HCT116 (cell line): ENCODE results near the gene FCAMR. TPM values are rescaled to one million over a fixed set of nuclear protein-coding genes. Genes with fewer than 3 reads are reported as not detected.

Experiments used
- ATAC-seq: fragments of 200-7000 bp; cut with Tn5 transposase; 2 replicates; pipeline ENCODE4 v1.9.1; 2020; ENCODE audit warnings: mild to moderate bottlenecking, moderate library complexity
- BruUV-seq: library from RNA; stranded (reverse); fragments of 400-500 nt; replicated peaks from 2 replicates; lab custom pipeline; 2021; lab: Mats Ljungman, UMichigan
- CTCF ChIA-PET: fragments of 300-600 bp; sonication (Branson Sonifier 250); formaldehyde crosslinking; loops from one replicate; lab custom pipeline; 2021; ENCODE audit warnings: antibody characterized with exemption; lab: Charles Lee
- POLR2A ChIA-PET: fragments of 300-600, 350-600 bp; sonication (Branson Sonifier 250); formaldehyde crosslinking; loops from one replicate; lab custom pipeline; 2021; ENCODE audit warnings: antibody characterized with exemption; lab: Charles Lee
- RAD21 ChIA-PET, 2 experiments: fragments of 300-600 bp; sonication (Branson Sonifier 250); formaldehyde crosslinking; loops; one replicate each; lab custom pipeline; 2023; ENCODE audit warnings: low total read pairs in 2 of 2; ENCODE audit not compliant: uncharacterized antibody in 2 of 2, unreplicated experiment in 2 of 2, low non-redundant PET in 1 of 2; lab: Charles Lee
- DNase-seq: peaks from one replicate; pipeline ENCODE4 v3.0.0-alpha.2; 2010; ENCODE audit warnings: low read depth, low spot score
- H2AFZ ChIP-seq: fragments of 200-600 bp; shearing (Covaris generic), sonication (generic); 2 replicates; pipeline ENCODE4 v1.6.1; 2017; ENCODE audit warnings: low read depth, mixed run types, mixed read lengths, antibody characterized with exemption, low read length; ENCODE audit not compliant: poor library complexity, severe bottlenecking
- H3K27ac ChIP-seq: 2 replicates; pipeline ENCODE4 v1.5.1; 2012; ENCODE audit warnings: low read depth, low read length
- H3K27me3 ChIP-seq: fragments of 200-600 bp; sonication (generic); 2 replicates; pipeline ENCODE4 v1.6.1; 2016; ENCODE audit warnings: mixed run types, low read length, mixed read lengths; ENCODE audit not compliant: insufficient read depth
- H3K36me3 ChIP-seq, 2 experiments: fragments of 200-500 bp in 1 of 2; fragments of 200-600 bp in 1 of 2; sonication (Bioruptor generic) in 1 of 2; sonication (generic) in 1 of 2; 2 replicates each; pipeline versions ENCODE4 v1.5.1 to v1.6.1; 2014 to 2016; ENCODE audit warnings: low read length in 2 of 2, inconsistent platforms in 1 of 2, mixed read lengths in 1 of 2, mixed run types in 1 of 2; ENCODE audit not compliant: insufficient read depth in 2 of 2, control insufficient read depth in 1 of 2
- H3K4me1 ChIP-seq, 2 experiments: fragments of 200-600 bp in 1 of 2; sonication (generic) in 1 of 2; 2 replicates each; pipeline versions ENCODE4 v1.5.1 to v1.6.1; 2012 to 2017; ENCODE audit warnings: low read length in 2 of 2, inconsistent platforms in 1 of 2, mild to moderate bottlenecking in 1 of 2, mixed read lengths in 1 of 2, mixed run types in 1 of 2, moderate library complexity in 1 of 2; ENCODE audit not compliant: insufficient read depth in 2 of 2, control insufficient read depth in 1 of 2
- H3K4me2 ChIP-seq: fragments of 200-600 bp; sonication (generic); 2 replicates; pipeline ENCODE4 v1.6.1; 2017; ENCODE audit warnings: mixed run types, low read length, mixed read lengths
- H3K4me3 ChIP-seq, 2 experiments: fragments of 200-600 bp in 1 of 2; sonication (generic) in 1 of 2; replicated peaks in 1 of 2; 2 replicates each; pipeline ENCODE4 v1.5.1; 2011 to 2016; ENCODE audit warnings: low read length in 2 of 2, control low read depth in 1 of 2, low read depth in 1 of 2, mild to moderate bottlenecking in 1 of 2, mixed read lengths in 1 of 2, mixed run types in 1 of 2
- H3K79me2 ChIP-seq: fragments of 200-600 bp; sonication (generic); 2 replicates; pipeline ENCODE4 v1.6.1; 2017; ENCODE audit warnings: mild to moderate bottlenecking, mixed run types, low read length, moderate library complexity, mixed read lengths; ENCODE audit not compliant: insufficient read depth
- H3K9ac ChIP-seq: fragments of 200-600 bp; sonication (generic); 2 replicates; pipeline ENCODE4 v1.6.1; 2016; ENCODE audit warnings: low read length, mixed read lengths
- H3K9me2 ChIP-seq: fragments of 200-600 bp; sonication (generic), shearing (Covaris generic); 2 replicates; pipeline ENCODE4 v1.6.1; 2017; ENCODE audit warnings: mixed run types, mild to moderate bottlenecking, moderate library complexity; ENCODE audit not compliant: insufficient read depth
- H3K9me3 ChIP-seq, 2 experiments: fragments of 200-500 bp in 1 of 2; fragments of 200-600 bp in 1 of 2; sonication (Bioruptor generic) in 1 of 2; sonication (generic) in 1 of 2; 2 replicates each; pipeline ENCODE4 v1.6.1; 2014 to 2017; ENCODE audit warnings: low read length in 2 of 2, mixed read lengths in 2 of 2, inconsistent platforms in 1 of 2, low read depth in 1 of 2, mild to moderate bottlenecking in 1 of 2, mixed run types in 1 of 2, moderate library complexity in 1 of 2; ENCODE audit not compliant: control insufficient read depth in 1 of 2, insufficient read depth in 1 of 2
- H4K20me1 ChIP-seq: fragments of 200-600 bp; sonication (generic), shearing (Covaris generic); 2 replicates; pipeline ENCODE4 v1.6.1; 2017; ENCODE audit warnings: mixed run types, mild to moderate bottlenecking, moderate library complexity; ENCODE audit not compliant: insufficient read depth
- CEBPB ChIP-seq: IDR thresholded peaks from 2 replicates; pipeline ENCODE4 v1.6.1; 2012; ENCODE audit warnings: low read depth
- CTCF ChIP-seq, 3 experiments: fragments of 200-600 bp in 1 of 3; sonication (generic) in 1 of 3; IDR thresholded peaks in 2 of 3; conservative IDR thresholded peaks in 1 of 3; 2 replicates each; pipeline ENCODE4 v1.5.1; 2012 to 2017; ENCODE audit warnings: low read depth in 2 of 3, low read length in 2 of 3, antibody characterized with exemption in 1 of 3, borderline replicate concordance in 1 of 3, control low read depth in 1 of 3, mild to moderate bottlenecking in 1 of 3, mixed read lengths in 1 of 3, mixed run types in 1 of 3, moderate library complexity in 1 of 3; ENCODE audit not compliant: insufficient read depth in 1 of 3
- EGR1 ChIP-seq: IDR thresholded peaks from 2 replicates; pipeline ENCODE4 v1.6.1; 2012; ENCODE audit warnings: low read depth
- ELF1 ChIP-seq: IDR thresholded peaks from 2 replicates; pipeline ENCODE4 v1.6.1; 2012; ENCODE audit warnings: low read depth, borderline replicate concordance
- EZH2 ChIP-seq: fragments of 200-600 bp; sonication (generic); IDR thresholded peaks from 2 replicates; pipeline ENCODE4 v1.6.1; 2017; ENCODE audit warnings: antibody characterized with exemption, mixed run types
- EZH2phosphoT487 ChIP-seq: fragments of 200-600 bp; IDR thresholded peaks from 2 replicates; pipeline ENCODE4 v1.6.1; 2018; ENCODE audit warnings: antibody characterized with exemption, borderline replicate concordance
- FOSL1 ChIP-seq: IDR thresholded peaks from 2 replicates; pipeline ENCODE4 v1.6.1; 2012; ENCODE audit warnings: low read depth
- JUND ChIP-seq: IDR thresholded peaks from 2 replicates; pipeline ENCODE4 v1.6.1; 2012
- POLR2A ChIP-seq: IDR thresholded peaks from 2 replicates; pipeline ENCODE4 v1.7.0; 2011; ENCODE audit warnings: borderline replicate concordance; ENCODE audit not compliant: insufficient read depth, insufficient read length; ENCODE audit errors: extremely low read depth
- POLR2AphosphoS5 ChIP-seq: IDR thresholded peaks from 2 replicates; pipeline ENCODE4 v1.6.1; 2011; ENCODE audit warnings: mild to moderate bottlenecking, low read depth, low read length, moderate library complexity
- RAD21 ChIP-seq: IDR thresholded peaks from 2 replicates; pipeline ENCODE4 v1.6.1; 2012; ENCODE audit warnings: low read depth, mild to moderate bottlenecking
- REST ChIP-seq: IDR thresholded peaks from 2 replicates; pipeline ENCODE4 v1.6.1; 2012; ENCODE audit warnings: low read depth
- SIN3A ChIP-seq: IDR thresholded peaks from 2 replicates; pipeline ENCODE4 v1.6.1; 2012; ENCODE audit warnings: low read depth
- SP1 ChIP-seq: IDR thresholded peaks from 2 replicates; pipeline ENCODE4 v1.6.1; 2012; ENCODE audit warnings: low read depth
- TCF7L2 ChIP-seq: IDR thresholded peaks from 2 replicates; pipeline ENCODE4 v1.7.0; 2011; ENCODE audit warnings: borderline replicate concordance, inconsistent platforms; ENCODE audit not compliant: insufficient read depth, insufficient read length; ENCODE audit errors: extremely low read depth
- YY1 ChIP-seq: IDR thresholded peaks from 2 replicates; pipeline ENCODE4 v1.6.1; 2011; ENCODE audit warnings: low read length, low read depth, moderate library complexity, mild to moderate bottlenecking; ENCODE audit not compliant: insufficient replicate concordance; ENCODE audit errors: extremely low read depth
- ZFX ChIP-seq: fragments of 450-650 bp; IDR thresholded peaks from 2 replicates; pipeline ENCODE4 v1.6.1; 2017
- ZNF274 ChIP-seq: fragments of 200-500 bp; sonication (Bioruptor generic); IDR thresholded peaks from 2 replicates; pipeline ENCODE4 v1.6.1; 2014; ENCODE audit warnings: mild to moderate bottlenecking, low read depth, low read length, inconsistent platforms
- intact Hi-C: fragments of 100-400 bp; cut with micrococcal nuclease; formaldehyde crosslinking; loops from 2 replicates; pipeline ENCODE4 v1.10.0; 2022
- total RNA-seq: library from RNA; stranded (reverse); gene quantifications from one replicate; pipeline ENCODE4 v1.2.1, GENCODE V29; 2021; ENCODE audit not compliant: unreplicated experiment
- TF ChIP-seq, protein P1 (sequence below): IDR thresholded peaks from 2 replicates; pipeline ENCODE4 v1.6.1; 2012

Gene FCAMR
- total RNA-seq, 1 experiment from 2014 or later: not detected

- no peak for DNase-seq
- Histone ChIP-seq H3K9ac (no peak overlapping the region), H3K4me1 (peaks cover 16 to 53% of the 10 kb centered on the region in 2 experiments), H3K9me3 (no peaks in the 10 kb centered on the region; a peak in 1 of 4 replicates), H3K27ac (no peak overlapping the region), H3K36me3 (no peaks in the 10 kb centered on the region), H3K79me2 (no peaks in the 10 kb centered on the region), H3K27me3 (no peaks in the 10 kb centered on the region), H3K9me2 (no peaks in the 10 kb centered on the region), H3K4me2 (no peak overlapping the region), H3K4me3 (no peak overlapping the region), H4K20me1 (no peaks in the 10 kb centered on the region), H2AFZ (no peak overlapping the region)
- no peak for ATAC-seq
- ChIA-PET CTCF (no interaction called here), RAD21 (no interaction called here), POLR2A (interaction anchor here (1.1 kb wide), 1 partner anchor 11 kb away, joined by 4 read pairs; no protein-coding TSS in a partner anchor)
- BruUV-seq: no TSS peak
- intact Hi-C loops: no loop called here
- TF ChIP-seq ZNF274 (no peak), ZFX (no peak), CTCF (IDR thresholded peaks at IDR 0.05 in 2 of 3, conservative IDR thresholded peaks at IDR 0.05 in 1 of 3; ENCODE audit: borderline replicate concordance in 1 of 3, insufficient read depth in 1 of 3, low read depth in 2 of 3, low read length in 2 of 3) (no peak), EZH2 (no peak), FOSL1 (no peak), SP1 (no peak), POLR2AphosphoS5 (no peak), EGR1 (no peak), JUND (no peak), POLR2A (no peak), TCF7L2 (no peak), YY1 (no peak), REST (no peak), EZH2phosphoT487 (no peak), SIN3A (no peak), ELF1 (no peak), CEBPB (no peak), RAD21 (no peak)
- TF ChIP-seq, protein P1, sequence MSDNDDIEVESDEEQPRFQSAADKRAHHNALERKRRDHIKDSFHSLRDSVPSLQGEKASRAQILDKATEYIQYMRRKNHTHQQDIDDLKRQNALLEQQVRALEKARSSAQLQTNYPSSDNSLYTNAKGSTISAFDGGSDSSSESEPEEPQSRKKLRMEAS: no peak
Measured at GRCh38 chr1:207010726-207011125, 40.5 kb upstream of the FCAMR start.
